Astrocyte of the spinal cord (primary cell): ENCODE data around the gene ELMO2.

Source experiments
- DNase-seq: peaks from one replicate; pipeline ENCODE4 v3.0.0; 2011; ENCODE audit warnings: low read depth, low spot score
- H3K4me3 ChIP-seq: 2 replicates; pipeline ENCODE4 v1.5.1; 2011; ENCODE audit warnings: low read depth, mild to moderate bottlenecking, low read length, moderate library complexity
- CTCF ChIP-seq: IDR thresholded peaks from 2 replicates; pipeline ENCODE4 v1.5.1; 2012; ENCODE audit warnings: low read depth, mild to moderate bottlenecking, low read length, inconsistent platforms
- in situ Hi-C: cut with HindIII; loops from 2 replicates; pipeline ENCODE4 v1.10.0; 2017; ENCODE audit warnings: low sequenced_read_pairs

ELMO2 gene

GRCh38 chr20:46400253-46400652, 6.2 kb downstream of the ELMO2 start:
- no peak overlapping the region for H3K4me3 ChIP-seq
- DNase-seq: peak; percentile 49
- TF ChIP-seq CTCF: no peak
- in situ Hi-C loops: no loop called here

- H3K4me3 ChIP-seq: no peak overlapping the region
- no peak for TF ChIP-seq CTCF
- in situ Hi-C loops: no loop called here
- no peak for DNase-seq
Observed at GRCh38 chr20:46399401-46399800, 7.0 kb downstream of the ELMO2 start.

GRCh38 chr20:46398963-46399362, 7.5 kb downstream of the ELMO2 start:
- in situ Hi-C loops: no loop called here
- DNase-seq: no peak
- TF ChIP-seq CTCF: no peak
- H3K4me3 ChIP-seq: no peak overlapping the region

- H3K4me3 ChIP-seq: no peak overlapping the region
- DNase-seq: no peak
- no peak for TF ChIP-seq CTCF
- in situ Hi-C loops: no loop called here
Observed at GRCh38 chr20:46396052-46396740, 10.2 kb downstream of the ELMO2 start.

GRCh38 chr20:46394872-46395760, 11.3 kb downstream of the ELMO2 start:
- H3K4me3 ChIP-seq: no peak overlapping the region
- TF ChIP-seq CTCF: no peak
- in situ Hi-C loops: no loop called here
- no peak for DNase-seq

- no peak overlapping the region for H3K4me3 ChIP-seq
- no peak for TF ChIP-seq CTCF
- DNase-seq: no peak
- in situ Hi-C loops: no loop called here
Observed at GRCh38 chr20:46393967-46394366, 12.4 kb downstream of the ELMO2 start.
